DOHH2 (cell line): ENCODE measurements around the gene TMEM154.

Source experiments
- H3F3A ChIP-seq: fragments of 200-600 bp; sonication (generic), shearing (Covaris generic); 2 replicates; pipeline ENCODE4 v1.6.0; 2016; ENCODE audit warnings: antibody characterized with exemption, mild to moderate bottlenecking; ENCODE audit not compliant: control insufficient read depth, insufficient read depth
- H3K27ac ChIP-seq: fragments of 200-600 bp; sonication (generic); 2 replicates; pipeline ENCODE4 v1.5.1; 2014; ENCODE audit warnings: low read depth, mild to moderate bottlenecking, low read length, moderate library complexity
- H3K27me3 ChIP-seq: fragments of 200-600 bp; sonication (generic); 2 replicates; pipeline ENCODE4 v1.6.1; 2014; ENCODE audit warnings: mild to moderate bottlenecking, low read length, mixed read lengths; ENCODE audit not compliant: control insufficient read depth
- H3K36me3 ChIP-seq: fragments of 200-600 bp; sonication (generic); 2 replicates; pipeline ENCODE4 v1.6.1; 2014; ENCODE audit warnings: mild to moderate bottlenecking, low read length, moderate library complexity, mixed read lengths; ENCODE audit not compliant: control insufficient read depth
- H3K4me1 ChIP-seq: fragments of 200-600 bp; sonication (generic); 2 replicates; pipeline ENCODE4 v1.6.1; 2014; ENCODE audit warnings: mild to moderate bottlenecking, low read length, mixed read lengths; ENCODE audit not compliant: control insufficient read depth
- H3K4me2 ChIP-seq: fragments of 200-600 bp; sonication (generic); 2 replicates; pipeline ENCODE4 v1.6.0; 2014; ENCODE audit warnings: mild to moderate bottlenecking, low read length, moderate library complexity
- H3K4me3 ChIP-seq: fragments of 200-600 bp; sonication (generic); 2 replicates; pipeline ENCODE4 v1.5.1; 2014; ENCODE audit warnings: mild to moderate bottlenecking, low read length, mixed read lengths
- H3K79me2 ChIP-seq: fragments of 200-600 bp; sonication (generic); 2 replicates; pipeline ENCODE4 v1.6.1; 2014; ENCODE audit warnings: mild to moderate bottlenecking, low read length, mixed read lengths; ENCODE audit not compliant: control insufficient read depth
- H3K9me2 ChIP-seq: fragments of 200-600 bp; sonication (generic); replicated peaks from 2 replicates; pipeline ENCODE4 v1.6.1; 2014; ENCODE audit warnings: mild to moderate bottlenecking, low read length, mixed read lengths; ENCODE audit not compliant: control insufficient read depth
- H3K9me3 ChIP-seq: fragments of 200-600 bp; sonication (generic); 2 replicates; pipeline ENCODE4 v1.6.1; 2014; ENCODE audit warnings: antibody characterized with exemption, low read length, mixed read lengths; ENCODE audit not compliant: control insufficient read depth, insufficient read depth
- H4K20me1 ChIP-seq: fragments of 200-600 bp; sonication (generic); 2 replicates; pipeline ENCODE4 v1.6.0; 2014; ENCODE audit warnings: low read depth, mild to moderate bottlenecking, antibody characterized with exemption, low read length, moderate library complexity; ENCODE audit not compliant: control insufficient read depth, insufficient read depth
- CTCF ChIP-seq: fragments of 200-600 bp; sonication (generic); IDR thresholded peaks from one replicate; pipeline ENCODE4 v1.5.1; 2014; ENCODE audit warnings: antibody characterized with exemption, mild to moderate bottlenecking, low read depth, low read length; ENCODE audit not compliant: poor library complexity, severe bottlenecking
- EZH2phosphoT487 ChIP-seq: fragments of 200-600 bp; sonication (generic); IDR thresholded peaks from 2 replicates; pipeline ENCODE4 v1.6.1; 2017; ENCODE audit warnings: borderline replicate concordance, mild to moderate bottlenecking, antibody characterized with exemption, low read length, moderate library complexity, mixed read lengths

Gene TMEM154

GRCh38 chr4:152618971-152619370 is 60.8 kb downstream of the TMEM154 start:
- Histone ChIP-seq H3K4me1 (no peaks in the 10 kb centered on the region), H3K27ac (no peak overlapping the region), H3K4me2 (no peak overlapping the region), H3F3A (no peaks in the 10 kb centered on the region), H3K9me2 (no peaks in the 10 kb centered on the region), H3K4me3 (no peak overlapping the region), H3K36me3 (no peaks in the 10 kb centered on the region), H3K9me3 (no peaks in the 10 kb centered on the region), H3K79me2 (no peaks in the 10 kb centered on the region), H3K27me3 (peaks cover 21% of the 10 kb centered on the region), H4K20me1 (no peaks in the 10 kb centered on the region)
- TF ChIP-seq CTCF (no peak), EZH2phosphoT487 (no peak)

GRCh38 chr4:152616804-152617203 is 63.0 kb downstream of the TMEM154 start:
- Histone ChIP-seq H3K79me2 (no peaks in the 10 kb centered on the region), H3K36me3 (no peaks in the 10 kb centered on the region), H3F3A (no peaks in the 10 kb centered on the region), H3K4me3 (no peak overlapping the region), H3K9me2 (no peaks in the 10 kb centered on the region), H3K27me3 (peaks cover 24% of the 10 kb centered on the region), H3K9me3 (no peaks in the 10 kb centered on the region), H4K20me1 (no peaks in the 10 kb centered on the region), H3K27ac (no peak overlapping the region), H3K4me2 (no peak overlapping the region), H3K4me1 (no peaks in the 10 kb centered on the region)
- TF ChIP-seq EZH2phosphoT487 (no peak), CTCF (no peak)

GRCh38 chr4:152613841-152614721 is 65.7 kb downstream of the TMEM154 start:
- peaks cover 24% of the 10 kb centered on the region for H3K27me3 ChIP-seq
- no peak overlapping the region for H3K4me3 ChIP-seq
- no peaks in the 10 kb centered on the region for H3K4me1 ChIP-seq
- H3K9me3 ChIP-seq: no peaks in the 10 kb centered on the region
- H3F3A ChIP-seq: no peaks in the 10 kb centered on the region
- no peaks in the 10 kb centered on the region for H4K20me1 ChIP-seq
- no peaks in the 10 kb centered on the region for H3K9me2 ChIP-seq
- no peak for TF ChIP-seq EZH2phosphoT487
- TF ChIP-seq CTCF: no peak
- H3K36me3 ChIP-seq: no peaks in the 10 kb centered on the region
- H3K4me2 ChIP-seq: no peak overlapping the region
- no peak overlapping the region for H3K27ac ChIP-seq
- H3K79me2 ChIP-seq: no peaks in the 10 kb centered on the region
